Measurements from ENCODE around the gene SEPTIN3. TPM values are rescaled to one million over a fixed set of nuclear protein-coding genes. Genes with fewer than 3 reads are reported as not detected.

SEPTIN3 gene
- total and polyA plus RNA-seq, 2 of the 8 experiments (the other 6 are each of a cell fraction or from before 2014, with no cell fraction given) = 38.9 to 52.9 TPM

DNA sequence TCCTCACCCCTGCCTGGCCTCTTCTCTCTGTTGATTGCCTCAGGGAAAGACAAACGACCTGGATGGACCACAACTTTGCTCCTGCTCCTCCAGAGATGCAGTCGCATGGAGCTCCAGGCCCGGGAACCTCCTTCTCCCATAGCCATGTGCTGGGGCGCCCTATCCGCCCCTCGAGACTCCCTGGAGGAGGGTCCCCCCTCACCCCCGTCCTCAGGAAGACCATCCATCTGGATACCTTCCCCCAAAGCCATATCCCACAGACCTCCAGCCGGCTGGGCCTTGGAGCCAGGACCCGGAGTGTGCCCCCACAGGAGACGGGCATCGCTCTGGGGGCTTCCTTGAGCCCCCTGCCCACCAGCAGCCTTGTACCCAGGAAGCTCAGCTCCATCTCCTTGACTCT is 2.2 kb downstream of the SEPTIN3 start:
- CTCF ChIA-PET (ENCODE audit: partially characterized antibody) = interaction anchor here (1.0 to 10.8 kb wide), 5 partner anchors 13 to 148 kb away, joined by 3 to 116 read pairs (median 7); no protein-coding TSS in a partner anchor
- H3K36me3 ChIP-seq (ENCODE audit: control insufficient read depth in 2 of 4, insufficient read depth in 4 of 4, low read length in 3 of 4) = no peaks in the 10 kb centered on the region
- FAIRE-seq = no peak

More for the DNA sequence above, 2.2 kb downstream of the SEPTIN3 start:
- no peak overlapping the region for H2AK5ac ChIP-seq (ENCODE audit: low read depth, low read length)
- no peak overlapping the region for H4K91ac ChIP-seq (replicated peaks; ENCODE audit: insufficient read length, low read length)
- no peak overlapping the region for H3K18ac ChIP-seq (ENCODE audit: extremely low read depth, low read length)
- H3K56ac ChIP-seq (replicated peaks; ENCODE audit: insufficient read length, low read depth, low read length) = no peak overlapping the region
- H4K8ac ChIP-seq (ENCODE audit: extremely low read depth, insufficient read depth, low read length) = no peak overlapping the region
- no peak overlapping the region for H2BK20ac ChIP-seq (ENCODE audit: low read length)
- no peaks in the 10 kb centered on the region for H3K79me2 ChIP-seq (ENCODE audit: control insufficient read depth in 1 of 2, insufficient read depth in 2 of 2, low read length in 2 of 2)
- no peak overlapping the region for H4K5ac ChIP-seq (ENCODE audit: insufficient read length, low read depth, low read length)
- no peak overlapping the region for H3K23ac ChIP-seq (ENCODE audit: insufficient read length)
- H2AFZ ChIP-seq (ENCODE audit: low read length) = no peak overlapping the region
- H2BK15ac ChIP-seq (ENCODE audit: low read length) = no peak overlapping the region
- H3K27ac ChIP-seq (ENCODE audit: low read depth, low read length) = no peak overlapping the region
- peaks cover 3% of the 10 kb centered on the region; the same call in 1 of the 2 replicates for H3K23me2 ChIP-seq (ENCODE audit: low read depth, low read length)
- H2BK12ac ChIP-seq (ENCODE audit: low read depth, low read length) = no peak overlapping the region
- no peak overlapping the region for H3K4ac ChIP-seq (replicated peaks; ENCODE audit: insufficient read length, low read depth, low read length)
- no peak overlapping the region for H3K4me3 ChIP-seq (ENCODE audit: extremely low read depth in 1 of 4, insufficient read depth in 2 of 4, low read depth in 3 of 4, low read length in 4 of 4)
- POLR2A ChIA-PET (ENCODE audit: partially characterized antibody) = interaction anchor here (3.8 kb wide), 1 partner anchor 119 kb away, joined by 13 read pairs; the partner anchor contains the start of gene NDUFA6
- no peak overlapping the region for H3K14ac ChIP-seq (ENCODE audit: insufficient read length)
- WGBS, 2 experiments (ENCODE audit: extremely low coverage in 1 of 2, insufficient coverage in 1 of 2, insufficient read length in 1 of 2, insufficient replicate concordance in 2 of 2, low coverage in 1 of 2, low lambda C conversion rate in 2 of 2, missing lambda C conversion rate in 1 of 2) = 84% methylated on average over 11 of the region's 11 CpGs; no CpG with 5 or more reads in 1 of the 2 experiments
- no peak overlapping the region for H3K9ac ChIP-seq (replicated peaks in 1 of 4; ENCODE audit: extremely low read depth in 1 of 4, low read depth in 3 of 4, low read length in 3 of 4)
- peaks cover 0 to 16% (median 3%) of the 10 kb centered on the region in 4 experiments; a peak in 6 of 7 replicates for H3K4me1 ChIP-seq (replicated peaks in 1 of 4; ENCODE audit: control insufficient read depth in 3 of 4, insufficient read depth in 4 of 4, low read length in 3 of 4)
- peaks cover 10 to 24% (median 19%) of the 10 kb centered on the region in 4 experiments for H3K27me3 ChIP-seq (replicated peaks in 1 of 4; ENCODE audit: control insufficient read depth in 3 of 4, extremely low read depth in 1 of 4, insufficient read depth in 3 of 4, low read length in 3 of 4)
- peaks cover 0 to 2% of the 10 kb centered on the region in 2 experiments for H4K20me1 ChIP-seq (replicated peaks in 1 of 2; ENCODE audit: control insufficient read depth in 1 of 2, insufficient read depth in 2 of 2, low read length in 2 of 2)
- no peaks in the 10 kb centered on the region; the same call in 1 of the 2 replicates for H3K79me1 ChIP-seq (ENCODE audit: low read depth, low read length)
- H3K9me3 ChIP-seq (ENCODE audit: insufficient read depth in 2 of 2, low read depth in 1 of 2, low read length in 1 of 2) = no peaks in the 10 kb centered on the region
- DNase-seq (ENCODE audit: low read depth in 1 of 2, low spot score in 2 of 2) = no peak
- H3K4me2 ChIP-seq (ENCODE audit: insufficient read depth in 1 of 2, low read depth in 2 of 2, low read length in 2 of 2) = no peak overlapping the region
- no peak overlapping the region for H2BK120ac ChIP-seq (replicated peaks; ENCODE audit: low read depth, low read length)
- no peak overlapping the region for H2BK5ac ChIP-seq (ENCODE audit: low read depth, low read length)
- no peak for TF ChIP-seq KDM1A (IDR thresholded peaks at IDR 0.05; ENCODE audit: borderline replicate concordance, low read length)
- TF ChIP-seq TBP (IDR thresholded peaks at IDR 0.05; ENCODE audit: low read depth, low read length) = no peak
